ENCODE results near the gene SERPINA5. TPM values are rescaled to one million over a fixed set of nuclear protein-coding genes. Genes with fewer than 3 reads are reported as not detected.
A peak's percentile ranks its signal among the peaks of the same experiment; 100 is the strongest.

The SERPINA5 gene
- total and polyA plus RNA-seq, 2 of the 13 experiments (the other 11 are each of a cell fraction or from before 2014, with no cell fraction given): 449 to 498 TPM

DNA sequence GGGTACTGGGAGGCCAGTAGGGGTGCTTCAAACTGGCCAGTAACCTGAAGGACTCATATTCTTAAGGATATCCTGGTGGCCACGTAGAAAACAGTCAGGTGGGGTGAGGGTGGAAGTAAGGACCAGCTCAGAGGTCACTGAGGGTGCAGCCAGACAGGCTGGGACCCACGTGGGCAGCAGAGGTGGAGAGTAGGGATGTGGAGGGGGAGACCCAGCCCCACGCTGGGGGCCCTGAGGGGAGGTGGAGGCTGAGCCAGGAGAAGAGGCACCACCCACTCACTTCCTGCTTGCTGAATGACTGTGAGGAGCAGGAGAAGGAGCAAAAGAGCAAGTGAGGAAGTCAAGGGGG, 18.4 kb downstream of the SERPINA5 start (continued):
- no peak for TF ChIP-seq ATAD3A (CRISPR knock-in tag; IDR thresholded peaks at IDR 0.05)
- peak; percentile 41 for TF ChIP-seq GABPB1 (CRISPR knock-in tag; IDR thresholded peaks at IDR 0.05)
- TF ChIP-seq, protein P1, sequence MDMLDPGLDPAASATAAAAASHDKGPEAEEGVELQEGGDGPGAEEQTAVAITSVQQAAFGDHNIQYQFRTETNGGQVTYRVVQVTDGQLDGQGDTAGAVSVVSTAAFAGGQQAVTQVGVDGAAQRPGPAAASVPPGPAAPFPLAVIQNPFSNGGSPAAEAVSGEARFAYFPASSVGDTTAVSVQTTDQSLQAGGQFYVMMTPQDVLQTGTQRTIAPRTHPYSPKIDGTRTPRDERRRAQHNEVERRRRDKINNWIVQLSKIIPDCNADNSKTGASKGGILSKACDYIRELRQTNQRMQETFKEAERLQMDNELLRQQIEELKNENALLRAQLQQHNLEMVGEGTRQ (IDR thresholded peaks at IDR 0.05; ENCODE audit: low read depth, low read length): 0 out of 2 replicates have a peak, but pooled peaks have one; percentile 21
- TF ChIP-seq, protein P1 (CRISPR knock-in tag; IDR thresholded peaks at IDR 0.05; ENCODE audit: borderline replicate concordance): peak; percentile 57; the same call in 1 of the 2 replicates
- 0 out of 2 replicates have a peak, but pooled peaks have one; percentile 6 for TF ChIP-seq TAF1 (CRISPR knock-in tag; IDR thresholded peaks at IDR 0.05)
- TF ChIP-seq GABPA (IDR thresholded peaks at IDR 0.05; ENCODE audit: low read depth, low read length): no peak
- TF ChIP-seq GABPA (CRISPR knock-in tag; IDR thresholded peaks at IDR 0.05; ENCODE audit: low read depth): peak; percentile 39
- TF ChIP-seq, protein P2, sequence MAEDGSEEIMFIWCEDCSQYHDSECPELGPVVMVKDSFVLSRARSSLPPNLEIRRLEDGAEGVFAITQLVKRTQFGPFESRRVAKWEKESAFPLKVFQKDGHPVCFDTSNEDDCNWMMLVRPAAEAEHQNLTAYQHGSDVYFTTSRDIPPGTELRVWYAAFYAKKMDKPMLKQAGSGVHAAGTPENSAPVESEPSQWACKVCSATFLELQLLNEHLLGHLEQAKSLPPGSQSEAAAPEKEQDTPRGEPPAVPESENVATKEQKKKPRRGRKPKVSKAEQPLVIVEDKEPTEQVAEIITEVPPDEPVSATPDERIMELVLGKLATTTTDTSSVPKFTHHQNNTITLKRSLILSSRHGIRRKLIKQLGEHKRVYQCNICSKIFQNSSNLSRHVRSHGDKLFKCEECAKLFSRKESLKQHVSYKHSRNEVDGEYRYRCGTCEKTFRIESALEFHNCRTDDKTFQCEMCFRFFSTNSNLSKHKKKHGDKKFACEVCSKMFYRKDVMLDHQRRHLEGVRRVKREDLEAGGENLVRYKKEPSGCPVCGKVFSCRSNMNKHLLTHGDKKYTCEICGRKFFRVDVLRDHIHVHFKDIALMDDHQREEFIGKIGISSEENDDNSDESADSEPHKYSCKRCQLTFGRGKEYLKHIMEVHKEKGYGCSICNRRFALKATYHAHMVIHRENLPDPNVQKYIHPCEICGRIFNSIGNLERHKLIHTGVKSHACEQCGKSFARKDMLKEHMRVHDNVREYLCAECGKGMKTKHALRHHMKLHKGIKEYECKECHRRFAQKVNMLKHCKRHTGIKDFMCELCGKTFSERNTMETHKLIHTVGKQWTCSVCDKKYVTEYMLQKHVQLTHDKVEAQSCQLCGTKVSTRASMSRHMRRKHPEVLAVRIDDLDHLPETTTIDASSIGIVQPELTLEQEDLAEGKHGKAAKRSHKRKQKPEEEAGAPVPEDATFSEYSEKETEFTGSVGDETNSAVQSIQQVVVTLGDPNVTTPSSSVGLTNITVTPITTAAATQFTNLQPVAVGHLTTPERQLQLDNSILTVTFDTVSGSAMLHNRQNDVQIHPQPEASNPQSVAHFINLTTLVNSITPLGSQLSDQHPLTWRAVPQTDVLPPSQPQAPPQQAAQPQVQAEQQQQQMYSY (CRISPR knock-in tag; IDR thresholded peaks at IDR 0.05): no peak
- TF ChIP-seq, protein P3, sequence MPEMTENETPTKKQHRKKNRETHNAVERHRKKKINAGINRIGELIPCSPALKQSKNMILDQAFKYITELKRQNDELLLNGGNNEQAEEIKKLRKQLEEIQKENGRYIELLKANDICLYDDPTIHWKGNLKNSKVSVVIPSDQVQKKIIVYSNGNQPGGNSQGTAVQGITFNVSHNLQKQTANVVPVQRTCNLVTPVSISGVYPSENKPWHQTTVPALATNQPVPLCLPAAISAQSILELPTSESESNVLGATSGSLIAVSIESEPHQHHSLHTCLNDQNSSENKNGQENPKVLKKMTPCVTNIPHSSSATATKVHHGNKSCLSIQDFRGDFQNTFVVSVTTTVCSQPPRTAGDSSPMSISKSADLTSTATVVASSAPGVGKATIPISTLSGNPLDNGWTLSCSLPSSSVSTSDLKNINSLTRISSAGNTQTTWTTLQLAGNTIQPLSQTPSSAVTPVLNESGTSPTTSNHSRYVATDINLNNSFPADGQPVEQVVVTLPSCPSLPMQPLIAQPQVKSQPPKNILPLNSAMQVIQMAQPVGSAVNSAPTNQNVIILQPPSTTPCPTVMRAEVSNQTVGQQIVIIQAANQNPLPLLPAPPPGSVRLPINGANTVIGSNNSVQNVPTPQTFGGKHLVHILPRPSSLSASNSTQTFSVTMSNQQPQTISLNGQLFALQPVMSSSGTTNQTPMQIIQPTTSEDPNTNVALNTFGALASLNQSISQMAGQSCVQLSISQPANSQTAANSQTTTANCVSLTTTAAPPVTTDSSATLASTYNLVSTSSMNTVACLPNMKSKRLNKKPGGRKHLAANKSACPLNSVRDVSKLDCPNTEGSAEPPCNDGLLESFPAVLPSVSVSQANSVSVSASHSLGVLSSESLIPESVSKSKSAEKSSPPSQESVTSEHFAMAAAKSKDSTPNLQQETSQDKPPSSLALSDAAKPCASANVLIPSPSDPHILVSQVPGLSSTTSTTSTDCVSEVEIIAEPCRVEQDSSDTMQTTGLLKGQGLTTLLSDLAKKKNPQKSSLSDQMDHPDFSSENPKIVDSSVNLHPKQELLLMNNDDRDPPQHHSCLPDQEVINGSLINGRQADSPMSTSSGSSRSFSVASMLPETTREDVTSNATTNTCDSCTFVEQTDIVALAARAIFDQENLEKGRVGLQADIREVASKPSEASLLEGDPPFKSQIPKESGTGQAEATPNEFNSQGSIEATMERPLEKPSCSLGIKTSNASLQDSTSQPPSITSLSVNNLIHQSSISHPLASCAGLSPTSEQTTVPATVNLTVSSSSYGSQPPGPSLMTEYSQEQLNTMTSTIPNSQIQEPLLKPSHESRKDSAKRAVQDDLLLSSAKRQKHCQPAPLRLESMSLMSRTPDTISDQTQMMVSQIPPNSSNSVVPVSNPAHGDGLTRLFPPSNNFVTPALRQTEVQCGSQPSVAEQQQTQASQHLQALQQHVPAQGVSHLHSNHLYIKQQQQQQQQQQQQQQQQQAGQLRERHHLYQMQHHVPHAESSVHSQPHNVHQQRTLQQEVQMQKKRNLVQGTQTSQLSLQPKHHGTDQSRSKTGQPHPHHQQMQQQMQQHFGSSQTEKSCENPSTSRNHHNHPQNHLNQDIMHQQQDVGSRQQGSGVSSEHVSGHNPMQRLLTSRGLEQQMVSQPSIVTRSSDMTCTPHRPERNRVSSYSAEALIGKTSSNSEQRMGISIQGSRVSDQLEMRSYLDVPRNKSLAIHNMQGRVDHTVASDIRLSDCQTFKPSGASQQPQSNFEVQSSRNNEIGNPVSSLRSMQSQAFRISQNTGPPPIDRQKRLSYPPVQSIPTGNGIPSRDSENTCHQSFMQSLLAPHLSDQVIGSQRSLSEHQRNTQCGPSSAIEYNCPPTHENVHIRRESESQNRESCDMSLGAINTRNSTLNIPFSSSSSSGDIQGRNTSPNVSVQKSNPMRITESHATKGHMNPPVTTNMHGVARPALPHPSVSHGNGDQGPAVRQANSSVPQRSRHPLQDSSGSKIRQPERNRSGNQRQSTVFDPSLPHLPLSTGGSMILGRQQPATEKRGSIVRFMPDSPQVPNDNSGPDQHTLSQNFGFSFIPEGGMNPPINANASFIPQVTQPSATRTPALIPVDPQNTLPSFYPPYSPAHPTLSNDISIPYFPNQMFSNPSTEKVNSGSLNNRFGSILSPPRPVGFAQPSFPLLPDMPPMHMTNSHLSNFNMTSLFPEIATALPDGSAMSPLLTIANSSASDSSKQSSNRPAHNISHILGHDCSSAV (CRISPR knock-in tag; IDR thresholded peaks at IDR 0.05; ENCODE audit: borderline replicate concordance): no peak
- TF ChIP-seq, protein P4, sequence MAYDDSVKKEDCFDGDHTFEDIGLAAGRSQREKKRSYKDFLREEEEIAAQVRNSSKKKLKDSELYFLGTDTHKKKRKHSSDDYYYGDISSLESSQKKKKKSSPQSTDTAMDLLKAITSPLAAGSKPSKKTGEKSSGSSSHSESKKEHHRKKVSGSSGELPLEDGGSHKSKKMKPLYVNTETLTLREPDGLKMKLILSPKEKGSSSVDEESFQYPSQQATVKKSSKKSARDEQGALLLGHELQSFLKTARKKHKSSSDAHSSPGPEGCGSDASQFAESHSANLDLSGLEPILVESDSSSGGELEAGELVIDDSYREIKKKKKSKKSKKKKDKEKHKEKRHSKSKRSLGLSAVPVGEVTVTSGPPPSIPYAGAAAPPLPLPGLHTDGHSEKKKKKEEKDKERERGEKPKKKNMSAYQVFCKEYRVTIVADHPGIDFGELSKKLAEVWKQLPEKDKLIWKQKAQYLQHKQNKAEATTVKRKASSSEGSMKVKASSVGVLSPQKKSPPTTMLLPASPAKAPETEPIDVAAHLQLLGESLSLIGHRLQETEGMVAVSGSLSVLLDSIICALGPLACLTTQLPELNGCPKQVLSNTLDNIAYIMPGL (CRISPR knock-in tag; IDR thresholded peaks at IDR 0.05; ENCODE audit: borderline replicate concordance in 1 of 2, low read depth in 1 of 2): 0 out of 4 replicates have a peak, but pooled peaks of 1 of the 2 experiments have one; percentile 28
- TF ChIP-seq ATF7-NPFF (CRISPR knock-in tag; IDR thresholded peaks at IDR 0.05; ENCODE audit: low read depth): 0 out of 2 replicates have a peak, but pooled peaks have one; percentile 17
- no peak for TF ChIP-seq ZNF724P (CRISPR knock-in tag; IDR thresholded peaks at IDR 0.05; ENCODE audit: borderline replicate concordance)
- no peak for TF ChIP-seq FOXM1 (CRISPR knock-in tag; IDR thresholded peaks at IDR 0.05)
- peak; percentile 43 for TF ChIP-seq ARNTL (CRISPR knock-in tag; IDR thresholded peaks at IDR 0.05)
